B cell (primary cell): ENCODE results near the gene COX10.

Experiments
- EZH2 ChIP-seq: IDR thresholded peaks from 2 replicates; pipeline ENCODE4 v1.6.1; 2012; ENCODE audit warnings: borderline replicate concordance, low read depth, mild to moderate bottlenecking, moderate library complexity, low read length; ENCODE audit not compliant: insufficient read depth, poor library complexity, severe bottlenecking
- TF ChIP-seq, protein P1 (sequence below): fragments of 200-600 bp; IDR thresholded peaks from one replicate; pipeline ENCODE4 v1.8.0; 2022; ENCODE audit warnings: antibody characterized with exemption, mild to moderate bottlenecking

GRCh38 chr17:14125518-14126137 is 56.3 kb downstream of the COX10 start:
- TF ChIP-seq, protein P1, sequence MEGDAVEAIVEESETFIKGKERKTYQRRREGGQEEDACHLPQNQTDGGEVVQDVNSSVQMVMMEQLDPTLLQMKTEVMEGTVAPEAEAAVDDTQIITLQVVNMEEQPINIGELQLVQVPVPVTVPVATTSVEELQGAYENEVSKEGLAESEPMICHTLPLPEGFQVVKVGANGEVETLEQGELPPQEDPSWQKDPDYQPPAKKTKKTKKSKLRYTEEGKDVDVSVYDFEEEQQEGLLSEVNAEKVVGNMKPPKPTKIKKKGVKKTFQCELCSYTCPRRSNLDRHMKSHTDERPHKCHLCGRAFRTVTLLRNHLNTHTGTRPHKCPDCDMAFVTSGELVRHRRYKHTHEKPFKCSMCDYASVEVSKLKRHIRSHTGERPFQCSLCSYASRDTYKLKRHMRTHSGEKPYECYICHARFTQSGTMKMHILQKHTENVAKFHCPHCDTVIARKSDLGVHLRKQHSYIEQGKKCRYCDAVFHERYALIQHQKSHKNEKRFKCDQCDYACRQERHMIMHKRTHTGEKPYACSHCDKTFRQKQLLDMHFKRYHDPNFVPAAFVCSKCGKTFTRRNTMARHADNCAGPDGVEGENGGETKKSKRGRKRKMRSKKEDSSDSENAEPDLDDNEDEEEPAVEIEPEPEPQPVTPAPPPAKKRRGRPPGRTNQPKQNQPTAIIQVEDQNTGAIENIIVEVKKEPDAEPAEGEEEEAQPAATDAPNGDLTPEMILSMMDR, result no peak
- TF ChIP-seq EZH2, result no peak
